ENCODE data around the gene YJEFN3. TPM values are rescaled to one million over a fixed set of nuclear protein-coding genes. Genes with fewer than 3 reads are reported as not detected.

The YJEFN3 gene
- total and polyA plus RNA-seq, 4 donors, result 0.19 to 0.88 (median 0.63) TPM

DNA sequence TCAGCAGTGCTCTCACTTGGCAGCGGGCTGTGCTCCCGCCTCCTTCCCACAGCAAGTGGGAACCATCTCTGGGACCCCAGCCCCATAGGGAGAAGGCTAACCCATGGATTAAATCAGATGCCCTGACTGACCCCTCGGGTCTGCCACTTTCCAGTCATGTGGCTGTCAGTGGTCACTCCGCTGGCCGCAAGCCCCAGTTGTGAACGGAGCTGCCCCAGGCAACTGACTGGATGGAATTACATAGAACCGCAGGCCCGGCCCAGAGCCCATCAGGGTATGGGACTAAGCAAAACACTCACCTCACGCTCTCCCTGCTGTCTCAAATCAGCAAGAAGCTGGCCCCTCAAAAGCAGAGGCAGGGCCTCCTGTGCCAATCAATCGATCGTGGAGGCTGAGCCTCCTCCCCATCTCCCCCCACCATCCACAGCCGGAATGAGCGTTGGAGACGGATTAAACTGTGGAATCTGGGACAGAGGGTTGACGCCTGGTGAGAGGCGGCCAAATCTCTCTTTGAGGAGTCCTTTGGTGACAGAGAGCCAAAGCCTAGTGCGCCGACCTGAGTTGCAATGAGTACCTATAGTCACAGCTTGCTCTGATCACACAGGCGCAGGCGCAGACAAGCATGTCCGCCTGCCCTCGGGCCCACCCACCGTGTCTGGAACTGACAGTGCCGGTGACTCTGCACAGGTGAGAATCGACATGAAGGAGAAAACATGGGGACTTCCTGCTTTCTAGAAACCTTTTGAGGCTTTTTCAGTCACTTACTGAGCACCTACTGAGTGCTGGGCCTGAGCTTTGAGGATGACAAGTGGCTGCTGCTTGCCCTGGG is 51.0 kb downstream of the YJEFN3 start (continued):
- TF ChIP-seq, protein P1, sequence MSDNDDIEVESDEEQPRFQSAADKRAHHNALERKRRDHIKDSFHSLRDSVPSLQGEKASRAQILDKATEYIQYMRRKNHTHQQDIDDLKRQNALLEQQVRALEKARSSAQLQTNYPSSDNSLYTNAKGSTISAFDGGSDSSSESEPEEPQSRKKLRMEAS (IDR thresholded peaks at IDR 0.05), result no peak
- TF ChIP-seq EGR1 (IDR thresholded peaks at IDR 0.05; ENCODE audit: low read depth in 2 of 2) (no peak), SP1 (IDR thresholded peaks at IDR 0.05) (no peak), FOXA1 (IDR thresholded peaks at IDR 0.05) (no peak)
- TF ChIP-seq, protein P2, sequence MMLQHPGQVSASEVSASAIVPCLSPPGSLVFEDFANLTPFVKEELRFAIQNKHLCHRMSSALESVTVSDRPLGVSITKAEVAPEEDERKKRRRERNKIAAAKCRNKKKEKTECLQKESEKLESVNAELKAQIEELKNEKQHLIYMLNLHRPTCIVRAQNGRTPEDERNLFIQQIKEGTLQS (IDR thresholded peaks at IDR 0.05), result no peak

DNA sequence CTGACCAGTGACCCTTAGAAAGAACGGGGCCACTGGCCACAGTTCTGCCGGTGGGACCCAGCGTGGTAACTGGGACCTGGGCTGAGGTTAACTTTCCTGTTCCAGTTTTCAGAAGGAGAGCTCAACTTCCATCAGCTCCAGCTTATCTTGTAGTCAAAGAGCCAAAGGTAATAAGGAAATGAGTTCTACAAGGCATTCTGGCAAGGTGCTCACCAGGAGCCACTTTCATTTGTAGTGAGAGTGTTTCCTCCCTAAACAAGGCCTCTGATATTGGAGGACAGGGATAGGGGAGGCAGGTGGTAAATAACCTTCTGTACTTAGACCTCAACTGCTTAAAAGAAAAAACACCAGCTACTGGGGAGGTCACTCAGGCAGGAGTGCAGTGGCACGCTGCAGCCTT is 51.7 kb downstream of the YJEFN3 start:
- H3K4me3 ChIP-seq (ENCODE audit: low read depth in 1 of 3, low read length in 3 of 3), result no peak overlapping the region
- H3K9ac ChIP-seq (ENCODE audit: low read depth in 1 of 2, low read length in 2 of 2), result no peak overlapping the region
- no peak for DNase-seq (ENCODE audit: low spot score)
- 89% methylated on average over 4 of the region's 4 CpGs for WGBS
- TF ChIP-seq, protein P3, sequence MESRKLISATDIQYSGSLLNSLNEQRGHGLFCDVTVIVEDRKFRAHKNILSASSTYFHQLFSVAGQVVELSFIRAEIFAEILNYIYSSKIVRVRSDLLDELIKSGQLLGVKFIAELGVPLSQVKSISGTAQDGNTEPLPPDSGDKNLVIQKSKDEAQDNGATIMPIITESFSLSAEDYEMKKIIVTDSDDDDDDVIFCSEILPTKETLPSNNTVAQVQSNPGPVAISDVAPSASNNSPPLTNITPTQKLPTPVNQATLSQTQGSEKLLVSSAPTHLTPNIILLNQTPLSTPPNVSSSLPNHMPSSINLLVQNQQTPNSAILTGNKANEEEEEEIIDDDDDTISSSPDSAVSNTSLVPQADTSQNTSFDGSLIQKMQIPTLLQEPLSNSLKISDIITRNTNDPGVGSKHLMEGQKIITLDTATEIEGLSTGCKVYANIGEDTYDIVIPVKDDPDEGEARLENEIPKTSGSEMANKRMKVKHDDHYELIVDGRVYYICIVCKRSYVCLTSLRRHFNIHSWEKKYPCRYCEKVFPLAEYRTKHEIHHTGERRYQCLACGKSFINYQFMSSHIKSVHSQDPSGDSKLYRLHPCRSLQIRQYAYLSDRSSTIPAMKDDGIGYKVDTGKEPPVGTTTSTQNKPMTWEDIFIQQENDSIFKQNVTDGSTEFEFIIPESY (IDR thresholded peaks at IDR 0.05), result no peak
- TF ChIP-seq, protein P2 (IDR thresholded peaks at IDR 0.05), result no peak
- no peak for TF ChIP-seq YY1 (IDR thresholded peaks at IDR 0.05)
- no peak for TF ChIP-seq GABPA (IDR thresholded peaks at IDR 0.05 in 1 of 2, conservative IDR thresholded peaks at IDR 0.05 in 1 of 2)
- no peak for TF ChIP-seq EGR1 (IDR thresholded peaks at IDR 0.05; ENCODE audit: low read depth in 2 of 2)
- H3K36me3 ChIP-seq (ENCODE audit: control insufficient read depth in 4 of 4, insufficient read depth in 3 of 4, low read depth in 1 of 4, low read length in 3 of 4), result no peaks in the 10 kb centered on the region
- H3K27ac ChIP-seq (ENCODE audit: low read depth in 1 of 2, low read length in 2 of 2), result no peak overlapping the region
- H3K9me3 ChIP-seq (ENCODE audit: control insufficient read depth in 4 of 4, low read length in 3 of 4), result no peaks in the 10 kb centered on the region
- H3K27me3 ChIP-seq (ENCODE audit: control insufficient read depth in 4 of 4, insufficient read depth in 4 of 4, low read length in 3 of 4), result no peaks in the 10 kb centered on the region
- H3K4me1 ChIP-seq (ENCODE audit: control insufficient read depth in 4 of 4, insufficient read depth in 4 of 4, low read length in 3 of 4), result no peaks in the 10 kb centered on the region

DNA sequence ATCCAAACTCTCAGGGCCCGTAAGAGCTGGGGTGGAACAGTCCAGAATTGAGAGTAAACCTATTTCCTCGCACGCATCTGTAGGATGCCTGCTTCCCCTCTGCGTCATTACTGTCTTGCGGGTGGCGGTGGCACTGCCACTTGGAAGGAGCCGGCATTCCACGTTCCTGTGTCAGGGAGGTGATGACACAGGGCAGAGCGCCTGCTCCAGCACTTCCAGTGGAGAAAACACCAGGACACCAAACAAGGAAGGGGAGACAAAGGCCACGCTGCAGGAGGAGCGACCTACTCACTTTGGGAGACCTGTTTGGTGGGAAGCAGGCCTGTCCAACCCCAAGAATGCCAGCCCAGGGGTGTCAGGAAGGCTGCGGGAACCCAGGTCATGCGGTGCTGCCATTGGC is 52.7 kb downstream of the YJEFN3 start:
- TF ChIP-seq, protein P4, sequence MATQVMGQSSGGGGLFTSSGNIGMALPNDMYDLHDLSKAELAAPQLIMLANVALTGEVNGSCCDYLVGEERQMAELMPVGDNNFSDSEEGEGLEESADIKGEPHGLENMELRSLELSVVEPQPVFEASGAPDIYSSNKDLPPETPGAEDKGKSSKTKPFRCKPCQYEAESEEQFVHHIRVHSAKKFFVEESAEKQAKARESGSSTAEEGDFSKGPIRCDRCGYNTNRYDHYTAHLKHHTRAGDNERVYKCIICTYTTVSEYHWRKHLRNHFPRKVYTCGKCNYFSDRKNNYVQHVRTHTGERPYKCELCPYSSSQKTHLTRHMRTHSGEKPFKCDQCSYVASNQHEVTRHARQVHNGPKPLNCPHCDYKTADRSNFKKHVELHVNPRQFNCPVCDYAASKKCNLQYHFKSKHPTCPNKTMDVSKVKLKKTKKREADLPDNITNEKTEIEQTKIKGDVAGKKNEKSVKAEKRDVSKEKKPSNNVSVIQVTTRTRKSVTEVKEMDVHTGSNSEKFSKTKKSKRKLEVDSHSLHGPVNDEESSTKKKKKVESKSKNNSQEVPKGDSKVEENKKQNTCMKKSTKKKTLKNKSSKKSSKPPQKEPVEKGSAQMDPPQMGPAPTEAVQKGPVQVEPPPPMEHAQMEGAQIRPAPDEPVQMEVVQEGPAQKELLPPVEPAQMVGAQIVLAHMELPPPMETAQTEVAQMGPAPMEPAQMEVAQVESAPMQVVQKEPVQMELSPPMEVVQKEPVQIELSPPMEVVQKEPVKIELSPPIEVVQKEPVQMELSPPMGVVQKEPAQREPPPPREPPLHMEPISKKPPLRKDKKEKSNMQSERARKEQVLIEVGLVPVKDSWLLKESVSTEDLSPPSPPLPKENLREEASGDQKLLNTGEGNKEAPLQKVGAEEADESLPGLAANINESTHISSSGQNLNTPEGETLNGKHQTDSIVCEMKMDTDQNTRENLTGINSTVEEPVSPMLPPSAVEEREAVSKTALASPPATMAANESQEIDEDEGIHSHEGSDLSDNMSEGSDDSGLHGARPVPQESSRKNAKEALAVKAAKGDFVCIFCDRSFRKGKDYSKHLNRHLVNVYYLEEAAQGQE (IDR thresholded peaks at IDR 0.05), result no peak
- TF ChIP-seq, protein P3 (IDR thresholded peaks at IDR 0.05), result no peak
- TF ChIP-seq EGR1 (IDR thresholded peaks at IDR 0.05; ENCODE audit: low read depth in 2 of 2), result no peak
- no peak for TF ChIP-seq JUND (IDR thresholded peaks at IDR 0.05)
- TF ChIP-seq, protein P1 (IDR thresholded peaks at IDR 0.05), result no peak
- no peak for TF ChIP-seq RXRA (IDR thresholded peaks at IDR 0.05)
- no peak for TF ChIP-seq SP1 (IDR thresholded peaks at IDR 0.05)
- no peak for TF ChIP-seq FOXA1 (IDR thresholded peaks at IDR 0.05)
- H3K4me3 ChIP-seq (ENCODE audit: low read depth in 1 of 3, low read length in 3 of 3), result no peak overlapping the region
- no peaks in the 10 kb centered on the region for H3K36me3 ChIP-seq (ENCODE audit: control insufficient read depth in 4 of 4, insufficient read depth in 3 of 4, low read depth in 1 of 4, low read length in 3 of 4)
- H3K9ac ChIP-seq (ENCODE audit: low read depth in 1 of 2, low read length in 2 of 2), result no peak overlapping the region
- no peaks in the 10 kb centered on the region for H3K27me3 ChIP-seq (ENCODE audit: control insufficient read depth in 4 of 4, insufficient read depth in 4 of 4, low read length in 3 of 4)
- no peak for DNase-seq (ENCODE audit: low spot score)
- 92% methylated on average over 13 of the region's 13 CpGs for WGBS
- no peaks in the 10 kb centered on the region for H3K9me3 ChIP-seq (ENCODE audit: control insufficient read depth in 4 of 4, low read length in 3 of 4)
- no peaks in the 10 kb centered on the region for H3K4me1 ChIP-seq (ENCODE audit: control insufficient read depth in 4 of 4, insufficient read depth in 4 of 4, low read length in 3 of 4)
- H3K27ac ChIP-seq (ENCODE audit: low read depth in 1 of 2, low read length in 2 of 2), result no peak overlapping the region
